HG03097 (cell line): Measurements from ENCODE around the gene SOWAHA.

Source experiments
- ATAC-seq: cut with Tn5 transposase; IDR thresholded peaks from one replicate; pipeline ENCODE4 v1.9.1; 2021; ENCODE audit not compliant: unreplicated experiment, low FRiP score

Gene SOWAHA

GRCh38 chr5:132824426-132824825 lies 11.3 kb downstream of the SOWAHA start:
- ATAC-seq = no peak

GRCh38 chr5:132825033-132825833 lies 12.1 kb downstream of the SOWAHA start:
- ATAC-seq = no peak

- ATAC-seq = no peak
These were observed 12.8 kb downstream of the SOWAHA start for GRCh38 chr5:132825834-132826391.

- no peak for ATAC-seq
These were observed 13.5 kb downstream of the SOWAHA start for GRCh38 chr5:132826424-132827082.

- no peak for ATAC-seq
These were observed 15.0 kb downstream of the SOWAHA start for GRCh38 chr5:132827943-132828673.

GRCh38 chr5:132828846-132829494 lies 15.9 kb downstream of the SOWAHA start:
- no peak for ATAC-seq

- peak; percentile 57 for ATAC-seq
These were observed 16.8 kb downstream of the SOWAHA start for GRCh38 chr5:132829742-132830435.

GRCh38 chr5:132830436-132831094 lies 17.5 kb downstream of the SOWAHA start, which contains the start of gene SHROOM1:
TSS of gene SHROOM1 (minus strand) at chr5:132830647. CDS start at chr5:132826140, 4,507 bp downstream.
- peak; percentile 44 for ATAC-seq

- ATAC-seq = no peak
These were observed 18.2 kb downstream of the SOWAHA start for GRCh38 chr5:132831095-132831860.

GRCh38 chr5:132832612-132833011 lies 19.5 kb downstream of the SOWAHA start:
- ATAC-seq = no peak

GRCh38 chr5:132834057-132834456 lies 21.0 kb downstream of the SOWAHA start:
- no peak for ATAC-seq

GRCh38 chr5:132836852-132837251 lies 23.8 kb downstream of the SOWAHA start:
- no peak for ATAC-seq

GRCh38 chr5:132837868-132838267 lies 24.8 kb downstream of the SOWAHA start:
- no peak for ATAC-seq

- no peak for ATAC-seq
These were observed 25.6 kb downstream of the SOWAHA start for GRCh38 chr5:132838516-132839282.

- ATAC-seq = no peak
These were observed 26.6 kb downstream of the SOWAHA start for GRCh38 chr5:132839426-132840301.

- ATAC-seq = no peak
These were observed 27.2 kb downstream of the SOWAHA start for GRCh38 chr5:132840313-132840712.

GRCh38 chr5:132840896-132841295 lies 27.8 kb downstream of the SOWAHA start:
- ATAC-seq = no peak
